IMR-90 (cell line): Measurements from ENCODE around the gene NTN4. TPM values are rescaled to one million over a fixed set of nuclear protein-coding genes. Genes with fewer than 3 reads are reported as not detected.

ENCODE experiments used
- ATAC-seq: fragments of 200-7000 bp; cut with Tn5 transposase; 2 replicates; pipeline ENCODE4 v1.9.1; 2020; ENCODE audit warnings: low read depth, mild to moderate bottlenecking, moderate library complexity
- BruUV-seq: library from RNA; stranded (reverse); fragments of 400-500 nt; replicated peaks from 2 replicates; lab custom pipeline; 2021; lab: Mats Ljungman, UMichigan
- CTCF ChIA-PET: fragments of 300-600 bp; formaldehyde crosslinking; extraction: SDS; loops from one replicate; lab custom pipeline; 2021; ENCODE audit warnings: antibody characterized with exemption; lab: Yijun Ruan, JAX
- POLR2A ChIA-PET: fragments of 300-600 bp; sonication (Branson Sonifier 250); formaldehyde crosslinking; loops from one replicate; lab custom pipeline; 2022; ENCODE audit warnings: antibody characterized with exemption; ENCODE audit not compliant: unreplicated experiment; lab: Charles Lee
- DNase-seq: peaks from one replicate; pipeline ENCODE4 v3.0.0; 2013
- H2AFZ ChIP-seq: replicated peaks from 2 replicates; pipeline ENCODE3; 2013; ENCODE audit warnings: low read length, mild to moderate bottlenecking; ENCODE audit not compliant: poor library complexity
- H2AK5ac ChIP-seq: 2 replicates; pipeline ENCODE4 v1.6.1; 2013; ENCODE audit warnings: low read depth, low read length, inconsistent platforms
- H2AK9ac ChIP-seq: replicated peaks from 2 replicates; pipeline ENCODE3; 2013; ENCODE audit warnings: mild to moderate bottlenecking, low read depth, low read length, moderate library complexity; ENCODE audit not compliant: poor library complexity
- H2BK120ac ChIP-seq: 2 replicates; pipeline ENCODE4 v1.6.1; 2013; ENCODE audit warnings: low read depth, low read length, inconsistent platforms
- H2BK15ac ChIP-seq: 3 replicates; pipeline ENCODE4 v1.6.1; 2013; ENCODE audit warnings: low read depth, low read length, inconsistent platforms
- H2BK20ac ChIP-seq: 2 replicates; pipeline ENCODE4 v1.6.1; 2013; ENCODE audit warnings: low read depth, mild to moderate bottlenecking, inconsistent platforms, low read length, moderate library complexity
- H2BK5ac ChIP-seq: 2 replicates; pipeline ENCODE4 v1.6.1; 2013; ENCODE audit warnings: mild to moderate bottlenecking, low read depth, low read length, inconsistent platforms; ENCODE audit not compliant: poor library complexity, severe bottlenecking
- H3K14ac ChIP-seq: replicated peaks from 2 replicates; pipeline ENCODE4 v1.6.1; 2013; ENCODE audit warnings: low read depth, low read length, inconsistent platforms
- H3K18ac ChIP-seq: 2 replicates; pipeline ENCODE4 v1.6.1; 2013; ENCODE audit warnings: low read depth, low read length, control low read depth
- H3K23ac ChIP-seq: 2 replicates; pipeline ENCODE4 v1.6.1; 2013; ENCODE audit warnings: low read depth, low read length, inconsistent platforms
- H3K27ac ChIP-seq: 2 replicates; pipeline ENCODE4 v1.5.1; 2013; ENCODE audit warnings: mild to moderate bottlenecking, control low read depth, low read length; ENCODE audit not compliant: insufficient read depth
- H3K27me3 ChIP-seq: 2 replicates; pipeline ENCODE4 v1.6.1; 2013; ENCODE audit warnings: low read length; ENCODE audit not compliant: control insufficient read depth, insufficient read depth
- H3K36me3 ChIP-seq: 2 replicates; pipeline ENCODE4 v1.6.1; 2013; ENCODE audit warnings: low read length, mixed read lengths; ENCODE audit not compliant: control insufficient read depth, insufficient read depth
- H3K4ac ChIP-seq: 2 replicates; pipeline ENCODE4 v1.6.1; 2013; ENCODE audit warnings: low read depth, low read length, inconsistent platforms
- H3K4me1 ChIP-seq: 2 replicates; pipeline ENCODE4 v1.6.1; 2013; ENCODE audit warnings: low read length, mixed read lengths; ENCODE audit not compliant: control insufficient read depth, insufficient read depth
- H3K4me2 ChIP-seq: 2 replicates; pipeline ENCODE4 v1.6.1; 2013; ENCODE audit warnings: low read depth, mild to moderate bottlenecking, control low read depth, low read length, moderate library complexity
- H3K4me3 ChIP-seq: 2 replicates; pipeline ENCODE4 v1.5.1; 2013; ENCODE audit warnings: low read depth, mild to moderate bottlenecking, control low read depth, low read length, moderate library complexity; ENCODE audit not compliant: insufficient read depth
- H3K56ac ChIP-seq: 2 replicates; pipeline ENCODE4 v1.6.1; 2013; ENCODE audit warnings: low read length, inconsistent platforms; ENCODE audit not compliant: insufficient read depth; ENCODE audit errors: extremely low read depth
- H3K79me1 ChIP-seq, 2 experiments: 2 replicates each; pipeline ENCODE4 v1.6.1; 2013; ENCODE audit warnings: low read length in 2 of 2, inconsistent platforms in 1 of 2, low read depth in 1 of 2
- H3K9ac ChIP-seq: 2 replicates; pipeline ENCODE4 v1.6.1; 2013; ENCODE audit warnings: low read depth, low read length, control low read depth
- H3K9me1 ChIP-seq: 2 replicates; pipeline ENCODE4 v1.6.1; 2013; ENCODE audit warnings: low read length, inconsistent platforms; ENCODE audit not compliant: insufficient read depth
- H3K9me3 ChIP-seq: 2 replicates; pipeline ENCODE4 v1.6.1; 2013; ENCODE audit warnings: low read length; ENCODE audit not compliant: control insufficient read depth, insufficient read depth
- H4K20me1 ChIP-seq: 2 replicates; pipeline ENCODE4 v1.6.1; 2013; ENCODE audit warnings: low read length, inconsistent platforms; ENCODE audit not compliant: insufficient read depth
- H4K5ac ChIP-seq: 2 replicates; pipeline ENCODE4 v1.6.1; 2013; ENCODE audit warnings: mild to moderate bottlenecking, low read depth, low read length, control low read depth
- H4K8ac ChIP-seq, 2 experiments: 2 replicates each; pipeline ENCODE4 v1.6.1; 2013; ENCODE audit warnings: low read depth in 2 of 2, low read length in 2 of 2, control low read depth in 1 of 2, inconsistent platforms in 1 of 2
- H4K91ac ChIP-seq: 2 replicates; pipeline ENCODE4 v1.6.1; 2013; ENCODE audit warnings: low read depth, low read length, inconsistent platforms; ENCODE audit not compliant: insufficient read depth
- ELK1 ChIP-seq: fragments of 150-350 bp; IDR thresholded peaks from 2 replicates; pipeline ENCODE4 v1.6.1; 2016; ENCODE audit warnings: low read depth, mild to moderate bottlenecking, low read length, moderate library complexity, borderline replicate concordance
- MAFK ChIP-seq: IDR thresholded peaks from 2 replicates; pipeline ENCODE4 v1.6.1; 2012; ENCODE audit warnings: low read depth, low read length, improper control_type of control experiment
- MAZ ChIP-seq: IDR thresholded peaks from 2 replicates; pipeline ENCODE4 v1.6.1; 2012; ENCODE audit warnings: low read depth, mild to moderate bottlenecking, low read length, improper control_type of control experiment, moderate library complexity, borderline replicate concordance
- POLR2A ChIP-seq: IDR thresholded peaks from 2 replicates; pipeline ENCODE4 v1.6.1; 2012; ENCODE audit warnings: mild to moderate bottlenecking, low read depth, low read length
- SMC3 ChIP-seq: fragments of 150-350 bp; IDR thresholded peaks from 2 replicates; pipeline ENCODE4 v1.6.1; 2016; ENCODE audit warnings: low read depth, mild to moderate bottlenecking, antibody characterized with exemption, low read length, moderate library complexity
- USF2 ChIP-seq: fragments of 150-350 bp; IDR thresholded peaks from 2 replicates; pipeline ENCODE4 v1.6.1; 2017; ENCODE audit warnings: mild to moderate bottlenecking, antibody characterized with exemption, low read length, low read depth
- WGBS, 2 experiments: methylation state at CpG; one replicate each; pipeline versions ENCODE4 v1.1.5 to v1.1.7; 2013; ENCODE audit warnings: missing lambda C conversion rate in 2 of 2; ENCODE audit not compliant: insufficient read length in 1 of 2; ENCODE audit errors: extremely low coverage in 2 of 2; 5-methylcytosine and 5-hydroxymethylcytosine counted together
- dilution Hi-C: fragments of 300-500 bp; cut with HindIII; formaldehyde crosslinking; loops from one replicate; pipeline ENCODE4 v1.14.3; 2018; ENCODE audit warnings: low sequenced_read_pairs; ENCODE audit not compliant: unreplicated experiment
- in situ Hi-C: fragments of 300-500 bp; cut with MboI; formaldehyde crosslinking; loops from 3 replicates; pipeline ENCODE4 v1.14.3; 2019; ENCODE audit warnings: low sequenced_read_pairs, inconsistent platforms, mixed read lengths
- intact Hi-C: fragments of 100-400 bp; cut with micrococcal nuclease; formaldehyde crosslinking; loops from 2 replicates; pipeline ENCODE4 v1.10.0; 2022
- polyA plus RNA-seq, 3 experiments: library from polyadenylated mRNA; depleted of rRNA; stranded (reverse); fragments of >200 nt; gene quantifications; 2 replicates each; pipeline ENCODE4 v1.2.3, GENCODE V29; 2012; ENCODE audit warnings: low replicate concordance in 1 of 3
- total RNA-seq: library from RNA; depleted of rRNA; stranded (reverse); fragments of >200 nt; gene quantifications from 2 replicates; pipeline ENCODE4 v1.2.3, GENCODE V29; 2012

NTN4 gene
- total and polyA plus RNA-seq, 2 of the 4 experiments (the other 2 are of a cell fraction), result 54.6 to 56.6 TPM

- H3K79me1 ChIP-seq, result 0 out of 4 replicates have a peak, but pooled peaks cover 0 to 2% of the 10 kb centered on the region in 2 experiments
- WGBS, 2 experiments, result 100% methylated on average over 2 of the region's 2 CpGs; no CpG with 5 or more reads in 1 of the 2 experiments
- no peak overlapping the region for H3K27ac ChIP-seq
- H3K9me1 ChIP-seq, result peaks cover 5% of the 10 kb centered on the region
- H2BK5ac ChIP-seq, result no peak overlapping the region
- H4K8ac ChIP-seq, result no peak overlapping the region
- no peak overlapping the region for H3K4me2 ChIP-seq
- no peak overlapping the region for H2AK5ac ChIP-seq
- no peak overlapping the region for H3K23ac ChIP-seq
- TF ChIP-seq POLR2A (no peak), MAFK (no peak), USF2 (no peak), MAZ (no peak), SMC3 (no peak), ELK1 (no peak)
- POLR2A ChIA-PET, result no interaction called here
- H3K4ac ChIP-seq, result no peak overlapping the region
- H2BK15ac ChIP-seq, result no peak overlapping the region
- H3K36me3 ChIP-seq, result peaks cover 11% of the 10 kb centered on the region
- no peak overlapping the region for H3K56ac ChIP-seq
- no peaks in the 10 kb centered on the region for H3K9me3 ChIP-seq
- H3K9ac ChIP-seq, result no peak overlapping the region
- no peak for DNase-seq
- no peak overlapping the region for H2BK120ac ChIP-seq
- intact Hi-C loops, result no loop called here
- H4K91ac ChIP-seq, result no peak overlapping the region
- H2BK20ac ChIP-seq, result no peak overlapping the region
- dilution Hi-C loops, result no loop called here
- no peak overlapping the region for H4K5ac ChIP-seq
- in situ Hi-C loops, result no loop called here
- H3K27me3 ChIP-seq, result no peaks in the 10 kb centered on the region; the same call in 1 of the 2 replicates
- H3K14ac ChIP-seq, result no peak overlapping the region
- CTCF ChIA-PET, result no interaction called here
- BruUV-seq, result no TSS peak
- no peak overlapping the region for H2AFZ ChIP-seq
- no peak overlapping the region for H3K4me3 ChIP-seq
- no peaks in the 10 kb centered on the region for H4K20me1 ChIP-seq
- H3K18ac ChIP-seq, result no peak overlapping the region
- no peak overlapping the region for H2AK9ac ChIP-seq
- no peaks in the 10 kb centered on the region for H3K4me1 ChIP-seq
- ATAC-seq, result no peak
These were observed 102.6 kb downstream of the NTN4 start for GRCh38 chr12:95687937-95688336.
